ENCODE results near the gene C1orf35. TPM values are rescaled to one million over a fixed set of nuclear protein-coding genes. Genes with fewer than 3 reads are reported as not detected.
A peak's percentile ranks its signal among the peaks of the same experiment; 100 is the strongest.

C1orf35 gene
- total and polyA plus RNA-seq, 5 donors: 6.3 to 8.6 (median 7.9) TPM

DNA sequence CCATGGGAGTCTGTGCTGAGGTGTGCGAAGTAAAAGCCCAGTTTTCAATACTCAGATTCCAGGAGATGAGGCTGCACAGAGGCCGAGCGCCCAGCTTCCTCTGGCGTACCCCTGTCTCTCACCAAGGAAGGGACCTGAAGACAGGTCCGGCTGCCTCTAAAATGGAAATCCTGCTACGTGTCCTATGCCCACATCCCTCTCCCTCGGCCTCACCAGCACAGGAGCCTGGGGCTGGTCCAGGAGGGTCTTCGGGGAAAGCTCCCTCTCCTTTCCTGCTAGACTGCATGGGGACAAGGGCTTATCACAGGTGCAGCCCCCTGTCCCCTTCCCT, 5.6 kb upstream of the C1orf35 start:
- DNase-seq (peak in 1 of 3 donors; percentile 45), ATAC-seq (no peak)
- no peaks in the 10 kb centered on the region for H3K9me3 ChIP-seq (ENCODE audit: control insufficient read depth, low read length)
- H3K27ac ChIP-seq (ENCODE audit: low read length): peak overlapping the region; percentile 31
- peak overlapping the region; percentile 55 for H3K4me3 ChIP-seq (ENCODE audit: low read length)
- H3K4me1 ChIP-seq (ENCODE audit: control insufficient read depth, insufficient read depth, low read length): peaks cover 4% of the 10 kb centered on the region
- intact Hi-C loops (cut with DNase I): no loop called here
- WGBS: 3% methylated on average over 8 of the region's 8 CpGs
- no peaks in the 10 kb centered on the region for H3K27me3 ChIP-seq (ENCODE audit: control insufficient read depth, insufficient read depth)

DNA sequence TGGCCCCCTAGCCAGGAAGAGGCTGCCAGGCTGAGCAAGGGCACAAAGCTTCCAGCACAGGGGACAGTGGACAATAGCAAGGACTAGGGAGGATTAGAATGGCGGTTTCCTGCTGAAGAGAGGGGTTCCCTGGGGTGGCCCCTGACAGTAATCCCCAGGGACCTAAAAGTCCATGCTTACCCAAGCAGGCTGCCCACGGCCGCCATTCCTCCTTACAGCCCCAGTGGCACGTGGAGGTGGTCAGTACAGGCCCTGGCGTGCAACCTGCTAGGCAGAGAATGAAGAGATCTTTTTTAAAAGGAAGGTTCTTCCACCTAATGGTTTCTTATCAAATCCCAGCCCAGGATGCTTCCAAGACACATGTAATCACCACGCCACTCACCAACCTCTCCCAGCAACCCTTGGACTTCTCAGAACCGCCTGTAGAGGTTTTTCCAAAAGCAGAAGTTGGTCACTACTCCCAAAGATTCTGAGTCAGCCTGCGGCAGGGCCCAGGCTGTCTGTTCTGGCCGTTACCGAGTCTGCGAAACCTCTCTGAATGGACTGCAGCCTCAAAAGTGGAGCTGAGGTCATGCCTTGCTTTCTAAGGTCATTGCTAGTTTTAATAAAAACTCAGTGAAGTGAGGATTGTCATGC, 5.0 kb upstream of the C1orf35 start:
- Histone ChIP-seq H3K27me3 (ENCODE audit: control insufficient read depth, insufficient read depth) (no peaks in the 10 kb centered on the region), H3K27ac (ENCODE audit: low read length) (peak overlapping the region; percentile 31), H3K4me1 (ENCODE audit: control insufficient read depth, insufficient read depth, low read length) (peaks cover 5% of the 10 kb centered on the region), H3K9me3 (ENCODE audit: control insufficient read depth, low read length) (no peaks in the 10 kb centered on the region), H3K4me3 (ENCODE audit: low read length) (peak overlapping the region; percentile 55)
- intact Hi-C loops (cut with DNase I): no loop called here
- DNase-seq (peak in 2 of 3 donors; percentile 50 to 60), ATAC-seq (no peak)
- WGBS: 75% methylated on average over 11 of the region's 11 CpGs

DNA sequence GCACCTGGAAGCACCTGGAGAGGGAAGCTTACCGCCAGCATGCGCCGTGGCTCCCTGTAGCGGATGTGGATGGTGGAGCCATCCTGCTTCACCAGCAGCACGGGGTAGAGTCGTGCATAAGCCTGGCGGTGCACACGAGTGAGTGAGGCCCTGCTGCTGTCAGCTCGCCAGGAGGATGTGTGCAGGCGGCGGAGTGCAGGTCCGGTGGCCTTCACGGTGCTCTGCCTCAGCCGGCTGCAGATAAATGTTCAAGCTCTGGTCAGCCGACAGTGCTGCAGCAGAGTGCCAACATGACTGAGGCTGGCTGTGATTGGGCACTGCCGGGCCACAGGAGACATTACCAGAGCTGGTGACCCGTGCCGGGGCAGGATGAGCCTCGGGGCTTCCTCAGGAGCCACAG, 4.5 kb upstream of the C1orf35 start:
- DNase-seq (peak in 2 of 3 donors; percentile 55 to 61), ATAC-seq (no peak)
- Histone ChIP-seq H3K27me3 (ENCODE audit: control insufficient read depth, insufficient read depth) (no peaks in the 10 kb centered on the region), H3K9me3 (ENCODE audit: control insufficient read depth, low read length) (no peaks in the 10 kb centered on the region), H3K4me1 (ENCODE audit: control insufficient read depth, insufficient read depth, low read length) (peaks cover 5% of the 10 kb centered on the region), H3K27ac (ENCODE audit: low read length) (no peak overlapping the region), H3K4me3 (ENCODE audit: low read length) (no peak overlapping the region)
- WGBS: 86% methylated on average over 19 of the region's 19 CpGs
- intact Hi-C loops (cut with DNase I): no loop called here

DNA sequence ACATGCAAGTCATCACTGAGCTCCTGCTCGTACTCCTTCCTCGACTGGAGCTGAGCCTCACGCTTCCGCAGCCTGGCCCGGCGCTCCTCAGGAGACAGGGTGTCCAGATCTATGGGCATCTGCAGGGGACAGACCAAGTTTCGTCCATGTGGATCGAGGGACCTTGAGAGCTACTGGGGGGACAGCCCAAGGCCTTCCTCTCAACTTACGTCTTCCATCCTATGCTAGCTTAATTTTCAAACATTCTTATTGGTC, 3.6 kb upstream of the C1orf35 start:
- DNase-seq: no peak
- intact Hi-C loops (cut with DNase I): no loop called here
- 88% methylated on average over 9 of the region's 9 CpGs for WGBS
- no peak for ATAC-seq
- Histone ChIP-seq H3K27me3 (ENCODE audit: control insufficient read depth, insufficient read depth) (no peaks in the 10 kb centered on the region), H3K27ac (ENCODE audit: low read length) (no peak overlapping the region), H3K9me3 (ENCODE audit: control insufficient read depth, low read length) (no peaks in the 10 kb centered on the region), H3K4me3 (ENCODE audit: low read length) (no peak overlapping the region), H3K4me1 (ENCODE audit: control insufficient read depth, insufficient read depth, low read length) (peaks cover 5% of the 10 kb centered on the region)

DNA sequence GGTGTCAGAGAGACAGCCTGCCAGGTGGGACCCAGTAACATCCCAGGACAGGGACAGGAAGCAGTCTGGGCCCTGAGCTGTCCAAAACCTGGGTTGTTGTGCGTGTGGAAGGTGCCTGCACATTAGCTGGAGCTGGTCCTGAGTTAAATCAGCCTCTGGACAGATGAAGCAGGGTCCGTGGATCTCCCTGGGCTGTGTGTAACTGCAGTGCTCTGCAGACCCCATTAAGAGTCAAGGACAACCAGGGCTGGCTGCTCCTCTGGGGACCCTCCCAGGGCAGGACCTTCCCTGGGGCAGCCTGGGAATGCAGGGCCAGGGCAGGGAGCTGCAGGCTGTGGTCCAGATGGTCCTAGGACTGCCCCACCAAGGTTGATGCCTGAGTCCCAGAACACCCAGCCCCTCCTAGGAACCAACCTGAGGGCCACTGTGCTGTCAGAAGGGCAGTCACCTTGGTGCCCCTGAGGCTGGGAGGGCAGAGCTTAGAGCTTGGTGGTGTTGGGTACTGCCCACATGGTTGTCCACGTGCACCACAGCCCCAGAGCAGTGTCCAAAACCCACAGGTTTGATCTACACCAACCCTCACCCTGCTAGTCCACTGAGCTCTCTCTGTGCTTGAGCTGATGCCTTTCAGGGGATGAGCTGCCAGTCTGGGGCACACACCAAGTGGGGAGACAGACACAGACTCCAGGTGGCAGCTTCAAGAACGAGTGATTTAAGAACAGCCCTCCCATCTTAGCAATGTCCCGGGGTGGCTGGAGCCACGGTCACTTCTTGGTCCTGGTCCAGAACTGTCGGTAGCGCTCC, 3.1 kb upstream of the C1orf35 start:
- intact Hi-C loops (cut with DNase I): no loop called here
- ATAC-seq: no peak
- WGBS: 78% methylated on average over 8 of the region's 8 CpGs

DNA sequence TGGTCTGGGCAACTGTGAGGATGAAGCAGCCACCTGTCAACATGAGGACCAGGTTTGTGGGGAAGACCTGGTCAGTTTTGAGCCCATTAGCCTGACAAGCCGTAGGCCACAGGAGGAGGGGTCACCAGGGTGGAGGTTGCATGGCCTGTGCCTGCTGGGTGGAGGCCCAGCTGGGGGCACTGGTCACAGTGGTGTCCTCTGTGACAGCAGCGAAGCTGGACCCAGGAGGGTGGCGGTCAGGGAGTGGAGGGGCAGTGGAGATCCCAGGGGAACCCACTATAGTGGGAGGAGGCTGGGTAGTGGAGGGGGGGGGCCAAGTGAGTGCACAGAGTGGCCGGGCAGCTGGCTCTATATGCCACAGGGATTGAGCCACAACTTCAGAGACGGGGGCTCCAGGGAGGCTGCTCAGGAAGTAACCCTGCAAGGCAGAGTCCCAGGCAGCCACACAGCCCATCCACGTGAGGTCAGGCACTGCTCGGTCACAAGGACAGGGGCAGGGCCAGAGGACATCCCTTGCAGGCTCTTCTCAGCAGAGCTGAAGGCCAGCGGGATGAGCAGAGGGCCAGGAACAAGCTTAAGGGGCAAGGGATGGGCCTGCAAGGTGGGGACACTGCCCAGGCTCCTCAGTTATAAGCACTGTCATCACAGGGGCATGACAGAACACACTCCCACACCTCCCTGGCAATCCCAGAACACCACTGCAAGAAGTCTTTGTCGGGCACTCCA, 2.3 kb upstream of the C1orf35 start:
- WGBS: 71% methylated on average over 9 of the region's 9 CpGs
- H3K27ac ChIP-seq (ENCODE audit: low read length): no peak overlapping the region
- H3K9me3 ChIP-seq (ENCODE audit: control insufficient read depth, low read length): no peaks in the 10 kb centered on the region
- peaks cover 5% of the 10 kb centered on the region for H3K4me1 ChIP-seq (ENCODE audit: control insufficient read depth, insufficient read depth, low read length)
- H3K27me3 ChIP-seq (ENCODE audit: control insufficient read depth, insufficient read depth): no peaks in the 10 kb centered on the region
- ATAC-seq (no peak), DNase-seq (peak in 1 of 3 donors; percentile 43)
- intact Hi-C loops (cut with DNase I): no loop called here
- no peak overlapping the region for H3K4me3 ChIP-seq (ENCODE audit: low read length)

More for the DNA sequence above, 3.1 kb upstream of the C1orf35 start:
- Histone ChIP-seq H3K27me3 (ENCODE audit: control insufficient read depth, insufficient read depth) (no peaks in the 10 kb centered on the region), H3K27ac (ENCODE audit: low read length) (no peak overlapping the region), H3K4me1 (ENCODE audit: control insufficient read depth, insufficient read depth, low read length) (peaks cover 5% of the 10 kb centered on the region), H3K9me3 (ENCODE audit: control insufficient read depth, low read length) (no peaks in the 10 kb centered on the region), H3K4me3 (ENCODE audit: low read length) (no peak overlapping the region)
- no peak for DNase-seq

DNA sequence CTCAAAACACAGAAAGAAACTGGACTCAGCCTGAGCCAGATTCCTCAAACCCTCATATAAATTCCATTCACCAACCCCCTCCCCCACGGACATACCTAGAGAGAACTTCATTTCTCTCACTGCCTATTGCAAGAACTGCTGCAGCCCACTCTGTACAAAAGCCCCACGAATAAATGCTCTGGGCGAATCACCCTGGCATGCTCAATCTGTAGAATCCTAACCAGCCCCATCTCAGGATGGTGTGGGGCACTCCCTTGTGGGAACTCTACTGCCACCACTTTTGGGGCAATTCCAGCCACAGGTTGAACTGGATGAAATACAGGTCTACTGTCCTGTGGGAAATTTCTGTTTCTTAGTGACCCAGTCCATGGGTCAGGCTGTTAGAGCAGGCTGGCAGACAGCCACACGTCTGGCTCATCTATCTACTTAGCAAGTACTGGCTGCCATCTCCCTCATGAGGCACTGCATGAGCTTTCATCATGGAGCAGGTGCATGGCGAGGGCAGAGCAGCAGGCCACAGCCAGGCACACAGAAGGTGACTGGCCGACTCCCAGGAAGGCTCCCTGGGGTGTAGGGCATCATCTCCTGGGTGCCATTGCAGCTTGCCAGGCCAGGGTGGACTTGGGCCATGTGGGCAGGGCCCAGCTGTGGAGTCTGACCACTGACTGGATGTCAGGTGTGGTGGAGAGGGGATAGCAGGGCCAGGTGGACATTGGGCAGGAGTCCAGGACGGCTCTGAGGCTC, 1.6 kb upstream of the C1orf35 start:
- H3K27me3 ChIP-seq (ENCODE audit: control insufficient read depth, insufficient read depth): no peaks in the 10 kb centered on the region
- intact Hi-C loops (cut with DNase I): no loop called here
- DNase-seq (peak in 1 of 3 donors; percentile 64), ATAC-seq (no peak)
- no peaks in the 10 kb centered on the region for H3K9me3 ChIP-seq (ENCODE audit: control insufficient read depth, low read length)
- H3K4me1 ChIP-seq (ENCODE audit: control insufficient read depth, insufficient read depth, low read length): peaks cover 5% of the 10 kb centered on the region
- 58% methylated on average over 7 of the region's 7 CpGs for WGBS
- H3K4me3 ChIP-seq (ENCODE audit: low read length): no peak overlapping the region
- no peak overlapping the region for H3K27ac ChIP-seq (ENCODE audit: low read length)

DNA sequence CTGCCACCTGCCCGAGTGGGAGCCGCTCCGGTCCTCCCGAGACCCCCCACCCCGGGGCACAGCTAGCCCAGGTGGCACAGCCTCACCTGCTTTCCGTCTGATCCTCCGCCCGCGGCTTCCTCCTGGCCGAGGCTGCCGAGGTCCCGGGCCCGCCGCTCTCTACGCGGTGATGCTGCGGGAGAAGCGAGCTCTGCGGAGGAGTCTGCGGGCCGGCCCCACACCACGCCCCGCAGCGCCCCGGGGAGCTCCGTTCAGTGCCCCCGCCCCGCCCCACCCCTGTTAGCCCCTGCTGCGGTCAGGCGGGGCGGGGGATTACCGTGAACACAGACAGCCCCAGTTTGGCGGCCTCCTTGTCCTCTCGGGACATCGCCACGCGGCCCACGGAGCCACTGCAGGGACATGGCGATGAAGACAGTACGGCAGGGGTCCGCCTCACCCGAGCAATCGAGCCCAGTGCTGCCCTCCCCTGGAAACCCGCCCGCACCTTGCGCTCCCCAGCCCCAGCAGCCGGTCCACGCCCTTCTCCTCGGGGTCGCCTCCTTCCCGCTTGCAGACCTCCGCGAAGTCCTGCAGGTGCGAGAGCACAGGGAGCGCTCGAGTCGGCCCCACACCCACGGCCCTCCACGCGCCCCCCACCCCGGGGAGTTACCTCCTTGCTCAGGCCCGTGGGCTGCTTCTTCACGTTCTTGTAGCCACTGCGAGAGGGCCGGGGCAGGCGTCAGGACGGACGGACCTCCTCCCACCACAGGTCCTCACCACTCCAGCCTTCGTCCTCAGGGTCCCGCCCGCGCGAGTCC, 933 bp downstream of the C1orf35 start:
- Histone ChIP-seq H3K9me3 (ENCODE audit: control insufficient read depth, low read length) (no peaks in the 10 kb centered on the region), H3K4me3 (ENCODE audit: low read length) (peak overlapping the region; percentile 78), H3K4me1 (ENCODE audit: control insufficient read depth, insufficient read depth, low read length) (peaks cover 2% of the 10 kb centered on the region), H3K27ac (ENCODE audit: low read length) (no peak overlapping the region), H3K27me3 (ENCODE audit: control insufficient read depth, insufficient read depth) (no peaks in the 10 kb centered on the region)
- DNase-seq (peak in 2 of 3 donors; percentile 52 to 76), ATAC-seq (peak; percentile 1 to 4)
- WGBS: 8% methylated on average over 73 of the region's 73 CpGs
- intact Hi-C loops (cut with DNase I): no loop called here

DNA sequence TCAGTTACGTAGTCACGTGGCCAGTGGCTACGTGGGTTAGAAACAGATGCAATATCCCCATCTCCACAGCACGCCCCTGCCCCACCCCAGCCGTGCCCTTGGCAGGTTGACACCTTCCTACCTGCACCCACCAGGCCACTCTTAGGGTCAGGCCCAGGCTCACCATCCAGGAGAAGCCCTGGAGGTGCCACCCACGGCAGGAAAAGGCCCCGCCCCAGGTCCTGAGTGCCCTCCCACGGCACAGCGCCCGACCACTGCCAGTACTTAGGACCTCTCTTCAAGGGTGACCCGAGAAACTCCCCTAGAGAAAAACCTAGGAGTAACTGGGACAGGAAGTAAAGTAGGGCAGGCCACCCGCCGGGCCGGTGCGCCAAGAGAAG, 1.5 kb downstream of the C1orf35 start:
- Histone ChIP-seq H3K4me3 (ENCODE audit: low read length) (no peak overlapping the region), H3K4me1 (ENCODE audit: control insufficient read depth, insufficient read depth, low read length) (peaks cover 2% of the 10 kb centered on the region), H3K9me3 (ENCODE audit: control insufficient read depth, low read length) (no peaks in the 10 kb centered on the region), H3K27me3 (ENCODE audit: control insufficient read depth, insufficient read depth) (no peaks in the 10 kb centered on the region), H3K27ac (ENCODE audit: low read length) (no peak overlapping the region)
- ATAC-seq (no peak), DNase-seq (no peak)
- WGBS: 53% methylated on average over 15 of the region's 15 CpGs
- intact Hi-C loops (cut with DNase I): no loop called here

DNA sequence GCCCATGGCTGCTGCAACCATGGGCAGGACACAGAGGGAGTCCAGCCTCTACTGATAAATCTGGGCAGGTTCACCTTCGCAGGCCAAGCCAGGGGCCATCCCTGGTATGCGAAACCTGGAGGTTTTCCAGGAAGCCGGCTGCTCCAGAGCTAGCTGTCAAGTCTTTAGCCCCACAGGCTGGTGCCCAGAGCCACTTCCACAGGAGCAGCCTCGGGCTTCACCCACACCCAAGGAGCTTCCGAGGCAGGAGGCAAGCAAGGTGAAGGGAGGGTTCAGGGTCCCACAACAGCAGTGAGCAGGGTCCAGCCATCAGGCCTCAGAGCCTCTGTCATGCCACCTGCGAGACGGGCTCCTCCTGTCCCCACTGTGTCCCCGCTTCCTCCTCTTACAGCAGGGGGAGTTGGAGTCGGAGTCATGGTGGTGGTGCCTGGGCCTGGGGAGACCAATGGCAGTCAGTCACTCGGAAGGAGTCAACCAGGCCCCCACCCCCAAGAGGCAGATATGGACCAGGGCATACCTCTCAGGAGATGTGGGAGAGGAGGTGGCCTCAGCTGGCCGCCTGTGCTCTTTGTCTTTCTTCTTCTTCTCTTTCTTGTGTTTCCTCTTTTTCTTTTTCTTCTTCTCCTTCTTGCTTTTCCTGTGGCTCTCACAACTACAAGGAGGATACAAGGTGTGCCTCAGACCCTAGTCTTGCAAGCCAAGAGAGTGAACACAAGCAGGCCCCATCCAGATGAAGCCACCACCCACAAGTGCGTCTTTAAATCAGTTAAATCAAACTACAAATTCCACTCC, 2.1 kb downstream of the C1orf35 start:
- ATAC-seq (no peak), DNase-seq (peak in 1 of 3 donors; percentile 19)
- Histone ChIP-seq H3K4me1 (ENCODE audit: control insufficient read depth, insufficient read depth, low read length) (peaks cover 3% of the 10 kb centered on the region), H3K27ac (ENCODE audit: low read length) (no peak overlapping the region), H3K27me3 (ENCODE audit: control insufficient read depth, insufficient read depth) (no peaks in the 10 kb centered on the region), H3K4me3 (ENCODE audit: low read length) (no peak overlapping the region), H3K9me3 (ENCODE audit: control insufficient read depth, low read length) (no peaks in the 10 kb centered on the region)
- intact Hi-C loops (cut with DNase I): no loop called here
- 72% methylated on average over 12 of the region's 12 CpGs for WGBS
